ENCODE data around the gene TRIM47.
A peak's percentile ranks its signal among the peaks of the same experiment; 100 is the strongest.

Gene TRIM47

GRCh38 chr17:75908201-75908600 lies 29.8 kb upstream of the TRIM47 start:
- no peak for DNase-seq

- DNase-seq: no peak
These were observed 27.9 kb upstream of the TRIM47 start for GRCh38 chr17:75906143-75906884.

GRCh38 chr17:75904749-75905521 lies 26.6 kb upstream of the TRIM47 start, which contains the start of gene MRPL38:
Gene MRPL38, minus strand, starts transcription at chr17:75904884. Its CDS starts 9 bp downstream, at chr17:75904875.
- DNase-seq: peak; percentile 95

GRCh38 chr17:75902406-75902805 lies 24.0 kb upstream of the TRIM47 start:
- DNase-seq: no peak

- no peak for DNase-seq
These were observed 23.3 kb upstream of the TRIM47 start for GRCh38 chr17:75901727-75902126.

- DNase-seq: no peak
These were observed 22.5 kb upstream of the TRIM47 start for GRCh38 chr17:75900691-75901533.

GRCh38 chr17:75899767-75900468 lies 21.5 kb upstream of the TRIM47 start:
- DNase-seq: no peak

- DNase-seq: no peak
These were observed 21.0 kb upstream of the TRIM47 start for GRCh38 chr17:75899353-75899752.

- no peak for DNase-seq
These were observed 20.4 kb upstream of the TRIM47 start for GRCh38 chr17:75898791-75899190.

GRCh38 chr17:75898065-75898464 lies 19.7 kb upstream of the TRIM47 start:
- no peak for DNase-seq

GRCh38 chr17:75897160-75898019 lies 19.0 kb upstream of the TRIM47 start:
- no peak for DNase-seq

- peak; percentile 78 for DNase-seq
These were observed 18.2 kb upstream of the TRIM47 start, which contains the start of gene TRIM65 for GRCh38 chr17:75896415-75897159. Gene TRIM65, minus strand, starts transcription at chr17:75896951. Its CDS starts 14 bp downstream, at chr17:75896937.

- no peak for DNase-seq
These were observed 17.2 kb upstream of the TRIM47 start for GRCh38 chr17:75895370-75896155.

GRCh38 chr17:75894049-75894733 lies 15.8 kb upstream of the TRIM47 start:
- no peak for DNase-seq

GRCh38 chr17:75893305-75894048 lies 15.1 kb upstream of the TRIM47 start:
- DNase-seq: no peak

GRCh38 chr17:75892556-75893224 lies 14.3 kb upstream of the TRIM47 start:
- DNase-seq: no peak

GRCh38 chr17:75891605-75892555 lies 13.5 kb upstream of the TRIM47 start:
- DNase-seq: no peak
